Lung (tissue), 12 donors: ENCODE results near the gene KRTAP6-3. TPM values are rescaled to one million over a fixed set of nuclear protein-coding genes. Genes with fewer than 3 reads are reported as not detected.

Experiments
- ATAC-seq: fragments of 200-7000 bp; cut with Tn5 transposase; one replicate; pipeline ENCODE4 v1.9.1; 2020; ENCODE audit warnings: moderate number of reproducible peaks; ENCODE audit not compliant: insufficient read depth, low FRiP score
- DNase-seq, 3 donors: peaks; one replicate each; pipeline ENCODE4 v3.0.0-alpha.2; 2013 to 2017
- H3K27ac ChIP-seq, 2 donors: one replicate each; pipeline ENCODE4 v1.5.1; 2013; ENCODE audit warnings: mild to moderate bottlenecking in 2 of 2, moderate library complexity in 2 of 2, control low read depth in 1 of 2, inconsistent platforms in 1 of 2, low read depth in 1 of 2, low read length in 1 of 2
- H3K27me3 ChIP-seq, 3 donors: one replicate each; pipeline ENCODE4 v1.5.1; 2013; ENCODE audit warnings: low read length in 2 of 3; ENCODE audit not compliant: control insufficient read depth in 3 of 3, insufficient read depth in 3 of 3
- H3K36me3 ChIP-seq, 4 donors: one replicate each; pipeline ENCODE4 v1.5.1; 2013; ENCODE audit warnings: low read length in 4 of 4, mild to moderate bottlenecking in 1 of 4, moderate library complexity in 1 of 4; ENCODE audit not compliant: control insufficient read depth in 4 of 4, insufficient read depth in 4 of 4
- H3K4me1 ChIP-seq, 5 donors: one replicate each; pipeline ENCODE4 v1.5.1; 2013; ENCODE audit warnings: low read length in 5 of 5, mild to moderate bottlenecking in 2 of 5, moderate library complexity in 1 of 5; ENCODE audit not compliant: control insufficient read depth in 5 of 5, insufficient read depth in 5 of 5
- H3K4me3 ChIP-seq: one replicate; pipeline ENCODE4 v1.5.1; 2013; ENCODE audit warnings: mild to moderate bottlenecking, control low read depth, moderate library complexity
- H3K9ac ChIP-seq, 2 donors: one replicate each; pipeline ENCODE4 v1.5.1; 2013; ENCODE audit warnings: low read length in 2 of 2, control low read depth in 1 of 2; ENCODE audit not compliant: insufficient read depth in 1 of 2
- H3K9me3 ChIP-seq, 4 donors: one replicate each; pipeline ENCODE4 v1.5.1; 2013; ENCODE audit warnings: low read length in 3 of 4, mild to moderate bottlenecking in 1 of 4, moderate library complexity in 1 of 4; ENCODE audit not compliant: control insufficient read depth in 4 of 4, insufficient read depth in 3 of 4
- WGBS, 2 donors: extraction: QIAGEN DNeasy Blood & Tissue Kit; methylation state at CpG; one replicate each; pipeline ENCODE4 v1.1.7; 2013; 5-methylcytosine and 5-hydroxymethylcytosine counted together
- polyA plus RNA-seq, 2 donors: library from polyadenylated mRNA; stranded (reverse); fragments of 200-250 nt; gene quantifications; one replicate each; pipeline ENCODE4 v1.2.1, GENCODE V29; 2013
- total RNA-seq, 2 donors: library from RNA; depleted of rRNA in 1 of 2; stranded (reverse); fragments of >200 nt in 1 of 2; gene quantifications; one replicate each; pipeline ENCODE4 v1.2.1, GENCODE V29; 2014 to 2021
- TF ChIP-seq, protein P1 (sequence below): IDR thresholded peaks from 2 replicates; pipeline ENCODE4 v1.5.1; 2012; ENCODE audit warnings: mild to moderate bottlenecking; ENCODE audit errors: control extremely low read depth, extremely low read depth
- donor health status: control.
- donor health status: control.
- donor health status: Bipolar disorder and iron deficiency.
- donor health status: healthy.
- donor health status: DM: yes; HTN: yes; CAD: no.

The KRTAP6-3 gene
- total and polyA plus RNA-seq, 4 donors = not detected

DNA sequence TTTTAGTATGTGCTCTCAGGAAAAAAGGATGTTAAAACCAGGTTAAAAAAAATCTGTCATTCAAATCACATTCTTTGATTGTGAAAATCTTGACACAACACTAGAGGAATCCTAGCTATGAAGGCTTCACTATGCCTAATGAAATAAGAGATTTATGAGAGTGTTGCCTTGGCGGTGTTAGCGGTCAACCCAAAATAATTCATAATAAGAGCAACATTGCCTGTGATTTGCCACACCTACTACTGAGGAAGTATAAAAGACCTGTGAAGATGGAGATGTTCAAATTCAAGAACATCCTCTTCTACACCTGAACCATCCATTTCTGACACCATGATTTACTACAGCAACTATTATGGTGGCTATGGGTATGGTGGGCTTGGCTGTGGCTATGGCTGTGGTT lies 23.9 kb downstream of the KRTAP6-3 start, which contains the start of gene KRTAP20-1:
KRTAP20-1 (plus strand) TSS at position 301 of the 400 bp plus-strand sequence; CDS start at position 331, 30 bp downstream.
- Histone ChIP-seq H3K36me3 (no peaks in the 10 kb centered on the region), H3K4me1 (no peaks in the 10 kb centered on the region), H3K4me3 (no peak within 1 kb of the TSS), H3K9me3 (no peaks in the 10 kb centered on the region), H3K27ac (no peak within 1 kb of the TSS), H3K9ac (no peak within 1 kb of the TSS), H3K27me3 (no peaks in the 10 kb centered on the region)
- TF ChIP-seq, protein P1, sequence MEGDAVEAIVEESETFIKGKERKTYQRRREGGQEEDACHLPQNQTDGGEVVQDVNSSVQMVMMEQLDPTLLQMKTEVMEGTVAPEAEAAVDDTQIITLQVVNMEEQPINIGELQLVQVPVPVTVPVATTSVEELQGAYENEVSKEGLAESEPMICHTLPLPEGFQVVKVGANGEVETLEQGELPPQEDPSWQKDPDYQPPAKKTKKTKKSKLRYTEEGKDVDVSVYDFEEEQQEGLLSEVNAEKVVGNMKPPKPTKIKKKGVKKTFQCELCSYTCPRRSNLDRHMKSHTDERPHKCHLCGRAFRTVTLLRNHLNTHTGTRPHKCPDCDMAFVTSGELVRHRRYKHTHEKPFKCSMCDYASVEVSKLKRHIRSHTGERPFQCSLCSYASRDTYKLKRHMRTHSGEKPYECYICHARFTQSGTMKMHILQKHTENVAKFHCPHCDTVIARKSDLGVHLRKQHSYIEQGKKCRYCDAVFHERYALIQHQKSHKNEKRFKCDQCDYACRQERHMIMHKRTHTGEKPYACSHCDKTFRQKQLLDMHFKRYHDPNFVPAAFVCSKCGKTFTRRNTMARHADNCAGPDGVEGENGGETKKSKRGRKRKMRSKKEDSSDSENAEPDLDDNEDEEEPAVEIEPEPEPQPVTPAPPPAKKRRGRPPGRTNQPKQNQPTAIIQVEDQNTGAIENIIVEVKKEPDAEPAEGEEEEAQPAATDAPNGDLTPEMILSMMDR = no peak
- no peak for ATAC-seq
- whole genome bisulfite sequencing, 2 donors = 95% methylated on average over 2 of the region's 2 CpGs
- DNase-seq = no peak

DNA sequence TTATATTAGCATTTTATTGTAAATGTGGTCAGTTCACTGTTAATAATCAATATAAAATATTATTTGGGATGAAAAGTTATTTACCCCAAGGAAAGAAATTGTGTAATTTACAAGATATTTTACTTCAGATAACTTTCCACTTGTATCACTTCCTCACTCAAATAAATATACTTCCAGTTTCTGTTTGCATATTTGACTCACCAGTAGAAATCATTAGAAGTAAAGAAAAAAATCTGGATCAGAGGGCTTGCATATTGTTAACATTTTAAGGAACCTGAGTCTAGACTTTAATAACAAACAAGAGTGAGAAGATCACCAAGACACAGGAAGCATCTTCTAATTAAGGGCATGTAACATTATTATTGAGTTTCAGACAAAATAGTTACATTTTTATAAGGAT lies 27.8 kb downstream of the KRTAP6-3 start:
- TF ChIP-seq, protein P1 = no peak
- Histone ChIP-seq H3K9ac (no peak overlapping the region), H3K4me3 (no peak overlapping the region), H3K27ac (no peak overlapping the region), H3K27me3 (no peaks in the 10 kb centered on the region), H3K4me1 (no peaks in the 10 kb centered on the region), H3K36me3 (no peaks in the 10 kb centered on the region), H3K9me3 (peaks cover 0 to 9% (median under 1%) of the 10 kb centered on the region in 4 donors)
- no peak for DNase-seq
- ATAC-seq = no peak

DNA sequence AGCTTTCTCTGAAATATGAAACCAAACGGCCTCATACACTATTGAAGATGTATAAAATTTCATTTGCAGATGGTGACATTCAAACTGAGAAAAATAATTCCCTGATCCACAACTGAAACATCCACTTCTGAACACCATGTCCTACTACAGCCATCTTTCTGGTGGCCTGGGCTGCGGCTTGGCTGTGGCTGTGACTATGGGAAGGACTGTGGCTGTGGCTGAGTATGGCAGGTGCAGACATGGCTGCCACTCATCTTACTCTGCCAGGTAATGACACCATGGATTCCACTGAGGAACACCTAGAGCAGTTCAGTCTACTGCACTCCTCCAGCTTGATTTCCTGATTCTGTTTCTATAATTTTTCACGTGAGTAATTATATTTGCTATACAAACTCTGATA lies 28.3 kb downstream of the KRTAP6-3 start, which contains the start of gene KRTAP20-4:
KRTAP20-4 (plus strand) TSS at position 106 of the 400 bp plus-strand sequence.
- Histone ChIP-seq H3K36me3 (no peaks in the 10 kb centered on the region), H3K9me3 (peaks cover 0 to 12% (median 2%) of the 10 kb centered on the region in 4 donors), H3K9ac (no peak within 1 kb of the TSS), H3K27me3 (no peaks in the 10 kb centered on the region), H3K27ac (no peak within 1 kb of the TSS), H3K4me3 (no peak within 1 kb of the TSS), H3K4me1 (no peaks in the 10 kb centered on the region)
- TF ChIP-seq, protein P1 = no peak
- ATAC-seq (no peak), DNase-seq (no peak)
- 92 to 93% methylated on average over 3 of the region's 3 CpGs for WGBS, 2 donors

DNA sequence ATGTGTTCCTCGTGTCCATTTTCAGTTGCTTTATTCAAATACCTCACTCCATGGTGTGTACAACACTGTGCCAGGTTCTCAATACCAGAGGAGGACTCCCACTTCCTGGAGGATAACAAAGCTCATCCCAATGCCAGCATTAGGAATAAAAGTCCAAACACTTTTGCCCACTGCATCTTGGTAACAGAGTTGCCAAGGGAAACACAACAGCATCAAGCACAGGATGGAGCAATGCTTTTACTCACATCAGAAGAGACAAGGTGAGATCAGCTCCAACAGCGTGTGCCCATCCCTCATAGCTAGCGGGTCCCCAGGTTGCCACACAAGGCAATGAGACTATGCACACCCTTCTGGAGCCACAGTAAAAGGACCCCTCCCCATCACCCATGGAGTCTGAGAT lies 31.1 kb downstream of the KRTAP6-3 start:
- Histone ChIP-seq H3K9me3 (peaks cover 0 to 12% (median 2%) of the 10 kb centered on the region in 4 donors), H3K27me3 (no peaks in the 10 kb centered on the region), H3K4me1 (no peaks in the 10 kb centered on the region), H3K9ac (no peak overlapping the region), H3K4me3 (no peak overlapping the region), H3K36me3 (no peaks in the 10 kb centered on the region), H3K27ac (no peak overlapping the region)
- DNase-seq (no peak), ATAC-seq (no peak)
- WGBS, 2 donors = 88 to 90% methylated on average over 3 of the region's 3 CpGs
- TF ChIP-seq, protein P1 = no peak
